HG03135 (cell line): Measurements from ENCODE around the gene DUSP8.

Experiments used
- ATAC-seq: cut with Tn5 transposase; IDR thresholded peaks from one replicate; pipeline ENCODE4 v1.9.1; 2021; ENCODE audit warnings: mild to moderate bottlenecking, moderate library complexity; ENCODE audit not compliant: unreplicated experiment

Gene DUSP8

DNA sequence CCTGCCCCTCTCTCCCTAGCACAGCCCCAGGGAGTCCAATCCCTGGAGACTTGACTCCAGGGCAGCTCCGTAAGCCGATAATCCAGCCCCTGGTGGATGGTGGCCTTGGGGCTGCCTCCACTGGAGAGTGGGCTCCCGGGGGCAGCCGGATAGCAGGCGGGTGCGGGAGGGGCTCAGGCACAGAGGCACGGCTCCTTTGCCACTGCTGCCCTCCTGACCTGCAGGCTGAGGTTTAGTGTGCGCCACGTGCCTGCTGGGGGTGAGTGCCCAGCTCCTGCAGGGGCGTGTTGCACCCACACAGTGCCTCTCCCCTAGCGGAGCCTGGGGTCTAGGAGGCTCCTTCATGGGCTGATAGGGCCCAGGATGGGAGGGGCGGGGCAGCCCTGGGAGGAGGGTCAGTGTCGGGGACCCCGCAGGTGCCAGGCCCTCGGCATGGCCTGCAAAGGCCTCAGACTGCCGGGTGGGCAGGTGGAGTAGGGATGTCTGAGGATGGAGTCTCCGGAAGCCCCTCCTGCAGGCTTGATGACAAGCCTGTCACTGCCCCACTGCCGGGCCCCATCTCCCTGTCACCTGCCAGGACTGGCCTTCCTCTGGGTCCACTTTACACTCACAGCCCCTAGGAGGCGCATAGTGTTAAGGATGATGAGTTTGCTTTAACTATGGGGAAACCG is 5.6 kb downstream of the DUSP8 start:
- ATAC-seq: no peak

DNA sequence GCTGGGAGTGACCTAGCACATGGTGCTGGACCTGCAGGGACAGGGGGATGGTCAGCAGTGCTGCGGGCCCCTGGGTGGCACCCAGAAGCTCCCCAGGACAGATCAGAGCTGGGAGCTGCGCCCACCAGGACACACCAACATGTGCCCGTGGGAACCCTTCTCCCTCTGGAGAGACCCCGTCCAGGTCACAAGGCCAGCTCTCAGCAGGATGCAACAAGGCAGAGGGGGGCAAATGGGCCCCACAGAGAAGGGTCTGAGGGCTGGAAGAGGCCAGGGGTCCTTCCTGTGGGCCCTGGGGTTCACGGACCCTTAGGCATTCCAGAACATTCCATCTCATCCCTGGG is 6.2 kb downstream of the DUSP8 start:
- ATAC-seq: no peak

DNA sequence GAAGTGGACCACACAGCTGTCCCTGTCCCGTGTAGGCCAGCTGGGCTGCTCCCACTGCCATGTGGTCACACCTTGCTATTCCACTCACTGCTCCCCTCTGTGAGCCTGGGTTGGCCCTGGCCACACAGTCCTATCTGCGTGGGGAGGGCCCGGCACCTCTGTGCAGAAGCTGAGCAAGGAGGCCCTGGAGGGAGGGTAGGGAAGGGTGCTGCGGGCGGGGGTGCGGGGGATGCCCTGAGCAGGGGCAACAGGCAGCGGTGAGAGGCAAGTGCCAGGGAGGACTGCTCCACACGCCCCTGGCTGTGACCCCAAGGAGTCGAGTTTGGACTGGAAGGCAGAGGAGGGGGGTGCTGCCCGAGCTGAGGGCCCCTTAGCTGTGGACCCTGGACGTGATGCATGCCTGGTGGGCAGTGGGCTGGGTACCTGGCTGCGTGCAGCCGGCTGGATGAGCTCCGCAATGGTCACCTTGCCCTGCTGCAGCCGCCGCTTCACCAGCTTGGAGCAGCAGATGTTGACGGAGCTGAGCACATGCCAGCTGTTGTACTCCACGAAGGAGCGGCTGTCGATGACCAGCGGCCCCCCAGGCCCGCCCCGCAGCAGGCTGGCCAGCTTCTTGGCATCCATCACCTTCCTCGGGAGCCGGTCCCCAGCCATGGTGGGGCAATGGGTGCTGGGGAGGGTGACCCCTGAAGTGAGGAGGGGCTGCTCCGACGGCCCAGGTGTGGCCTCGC is 6.7 kb downstream of the DUSP8 start:
- no peak for ATAC-seq

DNA sequence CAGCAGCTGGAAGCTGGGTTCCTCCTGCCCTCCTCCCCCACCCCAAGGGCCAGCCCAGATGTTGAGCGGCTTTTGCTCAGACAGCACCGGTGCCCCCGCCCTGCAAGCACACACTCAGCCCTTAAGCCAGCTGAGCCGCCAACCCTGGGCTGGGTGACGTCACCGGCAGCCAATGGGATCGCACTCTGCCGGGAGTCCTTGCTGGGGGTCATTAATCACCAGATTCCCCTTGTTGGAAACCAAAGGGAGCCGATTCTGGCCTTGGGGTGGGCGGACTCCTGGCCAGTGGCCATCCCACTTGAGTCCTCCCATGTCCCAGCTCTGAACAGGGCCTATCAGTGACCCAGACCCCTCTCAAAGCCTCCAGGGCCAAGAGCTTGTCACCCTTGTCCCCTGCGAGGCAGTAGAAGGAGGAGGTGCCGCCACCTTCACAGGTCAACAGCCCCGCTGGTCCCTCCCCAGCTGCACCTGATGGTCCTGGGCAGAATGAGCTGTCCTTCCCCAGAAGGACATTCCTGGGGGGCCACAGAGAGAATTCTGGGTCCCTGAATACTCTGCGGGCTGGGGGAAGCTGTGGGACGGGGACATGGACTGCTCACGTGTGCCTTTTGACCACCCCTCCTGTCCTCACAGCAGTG is 7.4 kb downstream of the DUSP8 start:
- no peak for ATAC-seq

DNA sequence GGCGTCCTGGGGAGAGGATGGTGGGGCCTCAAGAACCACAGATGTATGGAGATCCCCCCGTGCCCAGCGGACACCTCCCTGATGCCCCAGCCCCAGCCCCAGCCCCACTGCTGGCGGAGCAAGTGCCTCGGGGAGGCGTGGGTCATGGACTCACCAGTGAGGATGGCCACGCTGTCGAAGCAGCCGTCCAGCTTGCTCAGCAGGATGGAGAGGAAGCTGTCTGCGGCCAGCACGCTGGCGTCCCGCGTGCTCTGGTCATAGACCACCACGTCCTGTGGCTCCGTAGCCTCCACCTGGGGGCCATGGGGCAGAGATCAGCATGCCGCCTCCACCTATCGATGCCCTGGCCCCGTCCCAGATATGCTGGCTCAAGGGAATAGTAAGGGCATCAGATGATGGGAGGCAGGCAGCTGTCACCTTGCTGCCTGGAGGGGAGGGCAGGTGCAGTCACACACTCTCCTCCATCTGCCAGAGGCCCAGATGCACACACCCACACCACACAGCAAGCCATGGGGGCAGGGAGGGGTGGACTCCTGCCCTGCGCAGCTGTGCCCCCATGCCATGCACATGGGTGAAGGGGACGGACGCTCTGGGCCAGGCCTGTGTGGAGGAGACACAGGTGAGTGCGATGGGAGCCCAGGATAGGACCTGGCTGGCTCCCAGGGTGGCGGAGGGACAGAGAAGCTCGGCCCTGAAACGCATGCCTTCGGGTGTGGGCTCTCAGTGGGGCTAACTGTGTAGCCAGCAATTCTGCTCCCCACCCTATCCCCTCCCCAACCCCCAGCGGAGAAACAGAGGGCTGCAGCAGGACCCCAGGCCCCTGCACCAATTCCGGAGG is 8.2 kb downstream of the DUSP8 start:
- no peak for ATAC-seq

DNA sequence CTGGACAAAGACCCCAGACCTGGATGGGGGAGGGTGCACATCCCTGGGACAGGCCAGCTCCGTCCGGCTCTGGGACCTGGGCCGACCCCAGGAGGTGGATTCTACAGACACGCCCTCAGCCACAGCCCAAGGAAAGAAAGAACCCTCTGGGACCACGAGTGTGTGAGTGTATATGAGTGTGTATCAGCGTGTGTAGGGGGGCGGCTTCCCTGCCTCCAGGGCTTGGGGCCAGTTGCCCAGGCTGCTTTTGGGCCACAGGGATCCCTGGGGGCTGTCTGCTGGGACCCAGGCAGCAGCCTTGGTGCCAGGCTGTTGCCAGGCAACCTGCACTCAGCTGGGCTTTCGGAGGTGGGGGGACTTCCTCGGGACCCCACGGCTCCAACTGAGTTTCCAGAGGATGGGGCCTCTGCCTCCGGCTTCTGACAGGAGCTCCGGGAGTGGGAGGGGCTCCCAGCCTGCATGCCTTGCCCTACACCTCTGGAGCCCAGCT is 8.9 kb downstream of the DUSP8 start:
- no peak for ATAC-seq

DNA sequence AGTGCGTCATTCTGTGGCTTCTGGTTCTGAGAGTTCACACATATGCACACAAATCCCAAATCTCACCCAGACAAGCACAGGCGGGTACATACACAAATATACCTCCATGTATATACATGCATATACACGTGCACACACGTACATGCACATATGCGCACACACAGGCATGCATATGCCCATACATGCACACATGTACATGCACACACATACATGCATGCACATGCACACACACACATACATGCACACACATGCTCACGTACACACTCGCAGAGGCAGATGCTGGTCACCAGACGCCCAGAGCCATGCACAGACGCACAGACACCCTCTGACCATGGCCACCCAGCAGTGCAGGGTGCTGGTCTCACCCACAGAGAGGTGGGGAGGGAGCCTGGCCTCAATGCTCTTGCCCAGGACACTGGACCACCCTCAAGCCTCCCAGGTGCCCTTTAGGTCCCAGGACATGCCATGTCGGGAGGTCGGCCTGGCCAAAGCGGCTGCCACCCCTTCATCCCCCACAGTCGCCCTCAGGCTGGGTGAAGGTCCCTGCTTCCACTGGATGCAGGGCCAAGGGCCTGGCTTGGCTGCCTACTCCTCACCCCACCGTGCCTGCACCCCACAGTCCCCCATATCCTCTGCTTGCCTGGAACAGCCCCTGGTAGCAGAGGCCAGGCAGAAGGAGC is 9.5 kb downstream of the DUSP8 start:
- no peak for ATAC-seq

DNA sequence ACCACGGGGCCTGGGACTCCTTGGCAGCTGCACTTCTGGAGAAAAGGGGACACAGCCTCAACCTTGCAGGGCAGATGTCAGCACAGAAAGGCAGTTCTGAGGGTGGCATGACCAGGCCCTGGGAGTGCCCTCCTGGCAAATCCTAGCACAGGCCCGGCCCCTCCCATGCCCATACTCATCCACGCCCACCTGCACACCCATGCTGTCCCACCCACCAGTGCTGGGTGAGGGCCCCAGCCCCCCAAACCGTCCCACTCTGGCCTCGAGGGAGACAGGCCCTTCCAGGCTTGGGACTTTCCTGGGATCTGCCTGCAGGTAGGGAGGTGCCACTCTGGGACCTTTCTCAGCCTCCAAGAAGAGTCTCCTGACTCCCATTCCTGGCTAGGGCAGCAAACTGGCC is 10.1 kb downstream of the DUSP8 start:
- no peak for ATAC-seq

DNA sequence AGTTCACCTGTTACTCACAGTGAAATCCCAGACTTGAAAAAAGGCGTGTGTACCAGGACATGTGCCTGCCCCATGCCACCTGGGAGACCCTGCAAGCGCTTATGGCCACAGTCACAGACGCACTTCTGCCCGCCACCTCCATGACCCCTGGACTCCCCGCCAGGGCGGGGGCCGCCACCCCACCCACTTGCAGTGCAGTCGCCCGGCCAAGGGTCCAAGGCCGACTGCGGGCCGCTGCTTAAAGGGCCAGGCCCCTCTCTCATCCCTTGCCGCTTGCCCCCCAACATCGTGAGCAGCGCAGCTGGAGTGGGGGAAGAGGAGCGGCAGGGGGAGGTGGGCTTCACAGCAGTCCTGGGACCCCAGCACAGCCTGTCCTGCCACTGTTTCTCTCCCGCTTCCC is 10.8 kb downstream of the DUSP8 start:
- no peak for ATAC-seq

DNA sequence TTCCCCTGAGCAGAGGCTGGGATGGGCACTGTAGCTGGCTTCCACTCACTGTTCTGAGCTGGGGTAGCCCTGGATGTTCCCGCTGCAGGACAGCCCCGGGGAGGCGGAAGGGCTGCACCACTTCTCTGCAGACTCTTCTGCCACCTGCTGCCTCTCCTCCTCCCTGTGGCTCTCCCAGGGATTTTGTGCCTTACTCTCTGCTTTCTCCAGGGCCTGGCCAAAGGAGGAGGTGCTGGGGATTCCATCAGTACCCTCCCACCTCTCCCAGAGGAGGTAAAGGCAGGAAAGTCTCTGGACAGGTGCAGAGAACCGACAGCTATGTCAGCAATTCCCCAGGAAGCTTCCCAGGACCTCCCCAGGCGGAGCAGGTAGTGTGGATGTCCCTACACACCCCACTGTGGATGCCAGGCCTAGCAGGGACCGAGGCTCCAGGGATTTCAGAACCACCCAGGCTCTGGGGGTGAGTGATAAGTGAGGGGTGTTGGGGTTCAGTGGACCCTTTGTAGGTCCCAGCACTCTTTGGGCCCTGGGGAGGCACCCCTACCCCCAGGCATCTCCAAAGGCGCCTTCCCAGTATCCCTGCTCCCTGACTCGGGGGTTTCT is 11.3 kb downstream of the DUSP8 start:
- ATAC-seq: no peak

DNA sequence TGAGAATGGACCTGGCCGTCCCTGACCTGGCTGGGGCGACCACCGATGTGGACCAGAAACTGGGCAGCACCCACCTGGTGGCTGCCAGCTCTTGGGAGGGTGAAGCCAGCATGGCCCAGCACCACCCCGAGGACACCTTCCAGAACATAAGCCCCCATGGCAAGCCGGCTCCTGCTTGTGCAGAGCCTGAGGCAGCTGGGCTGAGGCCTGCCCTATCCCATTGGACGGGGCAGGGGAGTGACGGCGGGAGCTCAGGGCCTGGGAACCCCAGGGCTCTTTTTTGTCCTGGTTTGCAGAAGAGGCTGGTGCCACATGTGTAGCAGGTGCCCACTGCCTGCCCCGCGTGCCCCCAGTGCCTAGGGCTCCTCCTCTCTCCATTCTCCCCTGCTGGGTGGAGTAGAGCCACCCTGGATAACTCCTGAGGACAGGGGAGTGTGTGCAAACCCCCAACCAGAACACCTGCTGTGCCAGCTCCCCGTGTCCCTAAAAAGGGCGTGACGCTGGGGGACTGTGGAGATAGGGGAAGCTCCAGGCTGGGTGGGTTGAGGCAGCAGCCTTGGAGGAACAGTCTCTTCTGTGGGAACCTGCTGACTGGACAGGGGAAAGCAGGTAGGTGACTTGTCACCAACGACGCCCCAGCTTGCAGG is 11.9 kb downstream of the DUSP8 start:
- no peak for ATAC-seq

DNA sequence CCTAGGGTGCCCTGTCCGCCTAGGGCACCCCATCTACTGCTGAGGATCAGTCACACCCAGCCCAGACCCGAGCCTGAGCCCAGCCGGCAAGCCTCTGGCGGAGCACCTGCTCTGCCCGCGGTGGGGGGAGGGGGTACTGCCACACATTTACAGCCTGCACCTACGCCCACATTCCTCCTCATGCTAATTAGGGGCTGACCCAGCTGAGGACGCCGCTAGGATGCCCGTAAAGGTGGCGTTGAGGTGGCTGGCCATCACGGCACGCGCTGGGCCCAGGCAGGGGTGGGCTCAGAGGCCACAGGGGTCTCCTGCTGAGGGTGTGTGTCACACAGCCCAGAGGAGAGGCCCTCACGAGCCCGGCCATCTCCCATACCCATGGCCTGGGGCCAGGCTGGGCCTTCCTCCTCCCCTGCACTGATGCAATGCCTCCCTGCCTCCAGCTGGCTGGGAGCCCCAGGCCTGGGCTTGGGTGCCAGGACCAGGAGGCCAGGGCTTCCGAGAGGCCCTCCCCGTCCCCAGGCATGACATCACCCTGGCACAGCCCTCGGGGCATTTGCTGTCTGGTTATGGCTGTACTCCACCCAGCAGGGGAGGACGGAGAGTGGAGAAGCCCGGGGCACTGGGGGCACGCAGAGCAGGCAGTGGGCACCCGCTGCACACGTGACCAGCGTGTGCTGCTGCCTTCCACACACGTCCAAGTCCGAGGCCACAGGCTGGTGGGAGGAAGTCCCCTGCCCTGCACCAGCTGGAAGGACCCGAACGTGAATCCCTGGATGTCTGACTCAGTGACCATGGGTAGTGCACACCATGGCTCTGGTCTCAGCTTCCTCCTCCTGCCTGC is 12.7 kb downstream of the DUSP8 start:
- ATAC-seq: no peak

DNA sequence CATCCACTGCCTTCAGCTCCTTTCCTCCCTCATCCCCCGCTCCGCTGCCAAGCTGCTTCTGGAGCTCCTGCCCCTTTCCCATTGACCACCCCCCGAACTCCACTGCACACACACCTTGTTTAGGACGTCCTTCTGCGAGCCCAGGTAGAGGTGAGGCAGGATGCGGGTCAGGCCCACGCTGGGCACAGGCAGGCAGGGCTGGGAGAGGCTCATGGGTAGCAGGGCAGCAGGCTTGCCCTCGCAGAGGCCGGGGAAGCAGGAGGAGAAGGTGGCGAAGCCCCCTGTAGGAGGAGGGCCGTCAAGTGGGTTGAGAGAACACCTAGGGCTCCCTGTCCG is 13.3 kb downstream of the DUSP8 start:
- ATAC-seq: no peak

DNA sequence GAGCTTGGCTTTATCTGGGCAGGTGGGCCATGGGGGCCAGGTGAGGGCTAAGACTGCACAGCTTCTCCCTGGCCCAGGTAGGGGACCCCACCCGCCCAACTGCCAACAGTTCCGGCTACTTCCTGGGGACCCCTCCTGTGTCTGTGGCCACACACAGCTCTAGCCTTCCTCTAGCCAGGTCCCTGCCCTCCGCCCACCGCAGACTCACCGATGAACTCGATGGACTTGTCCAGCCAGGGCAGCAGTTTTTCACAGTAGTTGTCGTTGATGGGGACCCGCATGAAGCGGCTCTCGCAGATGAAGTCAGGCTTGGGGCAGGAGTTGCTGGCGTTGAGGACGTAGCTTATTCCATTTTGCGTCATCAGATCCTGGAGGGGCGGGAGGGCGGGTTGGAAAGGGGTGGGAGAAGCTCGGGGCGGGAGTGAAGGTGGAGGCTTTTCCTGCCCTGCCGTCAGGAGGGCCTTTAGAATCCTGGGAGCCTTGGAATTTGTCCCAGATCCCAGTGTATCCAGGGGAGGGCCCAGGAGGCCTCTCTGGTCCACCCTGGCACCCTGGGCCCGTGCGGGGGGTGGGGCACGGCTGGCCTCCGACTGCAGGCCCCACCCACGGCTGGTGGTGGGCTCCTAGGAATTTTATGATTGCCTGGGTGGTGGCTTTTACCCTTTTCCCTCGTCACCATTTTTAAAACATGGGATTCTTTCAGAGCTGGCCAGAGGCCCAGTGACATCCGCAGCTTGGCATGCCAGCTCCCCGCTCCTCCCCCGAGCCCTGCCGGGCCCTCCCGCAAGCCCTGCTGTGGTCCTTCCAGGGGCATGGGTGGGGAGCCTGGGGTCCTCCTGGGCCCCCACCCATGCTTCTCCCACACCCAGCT is 13.9 kb downstream of the DUSP8 start:
- ATAC-seq: no peak

DNA sequence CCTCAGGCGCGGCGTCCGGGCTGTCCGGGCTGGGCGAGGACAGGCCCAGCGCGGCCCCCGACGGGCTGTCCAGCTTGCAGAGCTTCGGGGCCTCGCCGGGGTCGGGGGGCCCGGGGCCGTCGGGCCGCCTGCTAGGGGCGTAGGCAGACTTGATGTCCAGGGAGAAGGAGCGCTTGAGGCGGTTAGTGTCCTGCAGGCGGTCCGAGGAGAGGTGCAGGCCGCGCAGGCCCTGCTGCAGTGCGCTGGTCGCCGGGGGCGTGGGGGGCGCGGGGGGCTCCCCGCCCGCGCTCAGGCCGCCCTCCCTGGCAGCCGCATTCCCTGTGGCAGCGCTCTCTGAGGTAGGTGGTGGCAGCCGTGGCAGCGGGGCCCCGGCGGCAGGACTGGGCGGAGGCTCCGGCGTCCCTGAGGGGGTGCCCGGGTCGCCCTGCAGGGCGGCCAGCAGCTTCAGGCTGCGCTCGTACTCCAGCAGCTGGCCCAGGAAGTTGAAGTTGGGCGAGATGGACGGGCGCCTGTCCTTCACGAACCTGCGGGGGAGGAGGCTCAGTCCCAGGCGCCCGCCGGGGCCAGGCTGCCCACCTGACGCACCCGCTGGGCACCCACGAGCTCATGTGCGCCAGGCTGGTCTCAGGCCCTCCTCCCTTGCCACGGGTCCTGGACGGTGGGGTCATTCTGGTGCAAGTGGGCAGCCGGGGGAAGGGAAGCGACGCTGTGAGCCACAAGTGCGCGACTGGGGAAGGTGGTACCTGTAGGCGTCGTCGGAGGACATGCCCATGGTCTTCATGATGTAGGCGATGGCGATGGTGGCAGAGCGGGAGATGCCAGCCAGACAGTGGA is 14.8 kb downstream of the DUSP8 start:
- no peak for ATAC-seq

DNA sequence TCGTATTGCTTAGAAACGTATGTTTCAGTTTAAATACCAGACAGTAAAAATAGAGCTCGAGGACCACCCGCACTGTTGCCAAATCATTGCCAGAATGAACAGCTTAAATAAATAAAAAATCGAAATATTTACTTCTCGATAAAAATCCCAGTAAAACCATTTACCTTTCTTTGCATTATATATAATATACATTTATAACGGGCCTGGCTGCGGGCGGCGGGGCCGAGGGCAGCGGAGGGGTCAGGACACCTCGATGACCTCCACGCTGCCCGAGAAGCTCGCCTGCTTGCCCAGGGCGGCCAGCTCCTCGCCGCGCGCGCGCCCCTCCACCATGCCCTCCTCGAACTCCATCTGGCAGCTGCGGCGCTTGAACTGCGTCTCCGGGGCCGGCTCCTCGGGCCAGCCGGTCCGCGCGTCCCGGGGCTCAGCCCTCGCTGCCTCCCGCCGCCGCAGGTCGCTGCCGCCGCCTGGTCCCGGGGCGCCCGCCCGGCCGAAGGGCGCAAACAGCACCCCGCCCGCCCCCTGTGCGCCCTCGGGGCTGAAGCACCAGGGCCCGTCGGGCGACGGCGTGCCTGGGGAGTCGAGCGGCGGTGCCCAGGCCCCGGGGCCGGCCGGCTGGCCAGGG is 15.7 kb downstream of the DUSP8 start:
- ATAC-seq: no peak

DNA sequence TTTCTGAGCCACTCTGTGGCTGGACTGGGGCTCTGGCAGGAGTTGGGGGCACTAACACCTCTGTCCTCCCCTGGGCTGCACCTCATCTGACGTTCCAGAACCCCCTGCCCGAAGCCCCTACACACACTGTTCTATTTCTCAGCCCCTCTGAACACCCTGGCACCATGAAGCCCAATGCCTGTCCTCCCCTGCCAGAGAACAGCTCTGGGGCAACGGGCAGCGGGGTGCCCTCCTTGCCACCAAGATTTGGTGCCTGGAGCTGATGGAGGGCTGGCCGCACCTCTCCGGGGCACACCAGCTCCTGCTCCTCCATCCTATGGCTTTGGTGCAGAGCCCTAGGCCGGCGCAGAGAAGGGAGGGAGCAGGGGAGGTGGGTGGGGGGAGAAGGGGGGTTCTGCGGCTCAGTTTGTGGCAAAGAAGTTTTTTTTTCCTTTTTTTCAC is 16.3 kb downstream of the DUSP8 start:
- ATAC-seq: no peak
